Right renal cortex interstitium (tissue), 3 donors: Measurements from ENCODE around the gene POLDIP3. TPM values are rescaled to one million over a fixed set of nuclear protein-coding genes. Genes with fewer than 3 reads are reported as not detected.
A peak's percentile ranks its signal among the peaks of the same experiment; 100 is the strongest.

Source experiments
- DNase-seq, 3 donors: peaks; one replicate each; pipeline ENCODE4 v3.0.0-alpha.2; 2013; ENCODE audit warnings: low read depth in 3 of 3, low spot score in 2 of 3
- polyA plus RNA-seq, 3 donors: library from polyadenylated mRNA; unstranded; fragments of 120-200 nt; gene quantifications; one replicate each; pipeline ENCODE4 v1.2.1, GENCODE V29; 2013; ENCODE audit not compliant: insufficient read length in 3 of 3

POLDIP3 gene
- polyA plus RNA-seq, 3 donors: 122 to 125 (median 122) TPM

GRCh38 chr22:42642806-42643633 is 28.3 kb upstream of the POLDIP3 start:
- no peak for DNase-seq

- no peak for DNase-seq
These were observed 27.2 kb upstream of the POLDIP3 start for GRCh38 chr22:42641801-42642413.

- no peak for DNase-seq
These were observed 25.0 kb upstream of the POLDIP3 start for GRCh38 chr22:42639541-42640241.

- no peak for DNase-seq
These were observed 22.9 kb upstream of the POLDIP3 start for GRCh38 chr22:42637555-42637954.

GRCh38 chr22:42636506-42636905 is 21.8 kb upstream of the POLDIP3 start:
- no peak for DNase-seq

- no peak for DNase-seq
These were observed 20.8 kb upstream of the POLDIP3 start for GRCh38 chr22:42635531-42635930.

GRCh38 chr22:42633013-42633412 is 18.3 kb upstream of the POLDIP3 start:
- no peak for DNase-seq

- no peak for DNase-seq
These were observed 17.4 kb upstream of the POLDIP3 start for GRCh38 chr22:42632096-42632495.

- DNase-seq: no peak
These were observed 16.4 kb upstream of the POLDIP3 start for GRCh38 chr22:42630901-42631602.

- DNase-seq: no peak
These were observed 15.5 kb upstream of the POLDIP3 start for GRCh38 chr22:42630211-42630610.

GRCh38 chr22:42627981-42628380 is 13.3 kb upstream of the POLDIP3 start:
- no peak for DNase-seq

GRCh38 chr22:42626951-42627625 is 12.4 kb upstream of the POLDIP3 start:
- no peak for DNase-seq

- DNase-seq: no peak
These were observed 11.7 kb upstream of the POLDIP3 start for GRCh38 chr22:42626431-42626830.

- no peak for DNase-seq
These were observed 10.7 kb upstream of the POLDIP3 start for GRCh38 chr22:42625416-42625815.

- DNase-seq: no peak
These were observed 9.9 kb upstream of the POLDIP3 start for GRCh38 chr22:42624551-42625106.

- no peak for DNase-seq
These were observed 9.2 kb upstream of the POLDIP3 start for GRCh38 chr22:42623756-42624441.

GRCh38 chr22:42623301-42623751 is 8.6 kb upstream of the POLDIP3 start:
- no peak for DNase-seq

- no peak for DNase-seq
These were observed 7.5 kb upstream of the POLDIP3 start for GRCh38 chr22:42622061-42622710.

GRCh38 chr22:42621505-42622002 is 6.9 kb upstream of the POLDIP3 start:
- DNase-seq: peak in 2 of 3 donors; percentile 45 to 61
